Endodermal cell (in vitro differentiated cells): Measurements from ENCODE around the gene RBMS2. TPM values are rescaled to one million over a fixed set of nuclear protein-coding genes. Genes with fewer than 3 reads are reported as not detected.
A peak's percentile ranks its signal among the peaks of the same experiment; 100 is the strongest.
"Not testable (repeated sequence)": the region's sequence is repeated elsewhere in the genome, so short reads cannot be mapped to it uniquely, and the experiment has no call there.

ENCODE experiments used
- DNase-seq: peaks from one replicate; pipeline ENCODE4 v3.0.0-alpha.2; 2017
- H3K27ac ChIP-seq: 2 replicates; pipeline ENCODE4 v1.5.1; 2013; ENCODE audit warnings: mild to moderate bottlenecking, low read depth, low read length, moderate library complexity
- H3K27me3 ChIP-seq: 2 replicates; pipeline ENCODE4 v1.6.1; 2013; ENCODE audit warnings: mild to moderate bottlenecking, low read length, moderate library complexity; ENCODE audit not compliant: insufficient read depth, control insufficient read depth, poor library complexity, severe bottlenecking
- H3K36me3 ChIP-seq: 2 replicates; pipeline ENCODE4 v1.7.0; 2013; ENCODE audit warnings: mild to moderate bottlenecking, low read length, moderate library complexity; ENCODE audit not compliant: control insufficient read depth, insufficient read depth
- H3K4me1 ChIP-seq: one replicate; pipeline ENCODE4 v1.7.0; 2013; ENCODE audit warnings: low read length; ENCODE audit not compliant: control insufficient read depth, insufficient read depth
- H3K4me3 ChIP-seq: 2 replicates; pipeline ENCODE4 v1.5.1; 2013; ENCODE audit warnings: mild to moderate bottlenecking, low read length, moderate library complexity
- H3K9ac ChIP-seq: 2 replicates; pipeline ENCODE4 v1.6.1; 2013; ENCODE audit warnings: mild to moderate bottlenecking, low read length, moderate library complexity; ENCODE audit not compliant: poor library complexity, severe bottlenecking; ENCODE audit errors: extremely low read depth
- H3K9me3 ChIP-seq: 2 replicates; pipeline ENCODE4 v1.6.1; 2013; ENCODE audit warnings: mild to moderate bottlenecking, low read length, moderate library complexity; ENCODE audit not compliant: control insufficient read depth
- H3K27ac Mint-ChIP-seq: 2 replicates; pipeline ENCODE4 v1.8.0; 2020; ENCODE audit warnings: mixed read lengths
- H3K27me3 Mint-ChIP-seq: 2 replicates; pipeline ENCODE4 v1.8.0; 2021; ENCODE audit warnings: mild to moderate bottlenecking, mixed read lengths; ENCODE audit not compliant: insufficient read depth
- H3K36me3 Mint-ChIP-seq: 2 replicates; pipeline ENCODE4 v1.8.0; 2020; ENCODE audit warnings: low read depth, mixed read lengths
- H3K4me1 Mint-ChIP-seq: 2 replicates; pipeline ENCODE4 v1.8.0; 2020; ENCODE audit warnings: mixed read lengths
- H3K4me3 Mint-ChIP-seq: 2 replicates; pipeline ENCODE4 v1.8.0; 2020; ENCODE audit warnings: mild to moderate bottlenecking, moderate library complexity, mixed read lengths
- H3K9me3 Mint-ChIP-seq: 2 replicates; pipeline ENCODE4 v1.8.0; 2020; ENCODE audit warnings: mild to moderate bottlenecking, mixed read lengths
- WGBS, 2 experiments: methylation state at CpG; one replicate each; pipeline versions ENCODE4 v1.1.5 to v1.1.7; 2013; ENCODE audit warnings: missing lambda C conversion rate in 2 of 2, mixed read lengths in 1 of 2; ENCODE audit not compliant: insufficient coverage in 1 of 2, insufficient read length in 1 of 2; 5-methylcytosine and 5-hydroxymethylcytosine counted together
- total RNA-seq, 2 donors: library from RNA; stranded (reverse); fragmentation: NEBNext Ultra II Directional in 1 of 2; extraction: Animal tissue kit (Norgen Biotek cat#: 25700) in 1 of 2; gene quantifications; 2 replicates in 1 of 2; 3 replicates in 1 of 2; pipeline ENCODE4 v1.2.1, GENCODE V29; 2021
- TF ChIP-seq, protein P1 (sequence below): fragments of 200-600 bp; sonication (generic); conservative IDR thresholded peaks from 2 replicates; pipeline ENCODE4 v1.5.0; 2021; ENCODE audit warnings: antibody characterized with exemption, mild to moderate bottlenecking

RBMS2 gene
- total RNA-seq, 2 donors from 2014 or later, result 26.3 to 33.8 TPM

DNA sequence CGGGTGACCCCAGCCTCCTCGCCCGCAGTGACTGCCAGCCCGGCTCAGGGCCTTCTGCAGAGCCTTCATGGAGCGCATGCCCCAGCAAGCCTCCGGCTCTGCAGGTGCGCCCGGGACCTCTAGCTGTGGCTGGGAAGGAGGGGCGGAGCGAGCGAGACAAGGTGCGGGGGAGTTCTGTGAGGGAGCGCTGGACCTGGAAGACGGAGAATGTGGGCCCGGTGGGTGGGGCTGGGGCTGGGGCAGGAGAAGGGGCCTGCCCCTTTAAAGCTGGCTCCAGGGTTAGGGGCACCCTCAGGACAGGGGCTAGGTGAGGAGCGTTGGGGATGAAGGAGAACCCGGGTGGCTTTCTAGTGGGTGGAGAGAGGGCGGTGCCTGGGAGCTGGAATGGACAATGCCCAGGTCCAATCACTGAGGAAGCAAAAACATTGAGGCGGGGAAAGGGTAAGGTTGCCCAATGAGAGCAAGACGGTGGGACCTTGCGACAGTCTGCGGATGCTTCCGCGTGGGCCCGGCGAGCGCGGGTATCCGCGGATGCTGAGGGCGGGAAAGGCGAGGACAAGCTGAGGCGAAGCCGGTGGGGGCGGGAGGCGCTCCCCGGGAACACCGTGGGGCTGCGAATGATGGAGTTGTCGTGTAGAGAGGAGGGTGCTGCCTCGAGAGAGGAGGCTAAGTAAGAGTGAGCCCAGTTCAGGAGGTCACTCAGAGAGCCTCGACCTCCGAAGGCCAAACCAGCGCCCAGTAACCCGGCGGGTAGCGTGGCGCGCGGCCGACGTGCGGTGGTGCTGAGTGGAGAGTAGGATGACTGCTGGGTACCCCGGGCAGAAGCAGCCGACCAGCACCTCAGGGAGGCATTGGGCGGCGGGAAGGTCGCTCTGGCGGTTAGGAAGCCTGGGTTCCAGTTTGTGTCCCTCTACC lies 33.3 kb upstream of the RBMS2 start, which contains the start of gene GLS2:
GLS2 (minus strand) TSS at position 121 of the 915 bp plus-strand sequence; CDS start at position 78, 43 bp downstream.
- no peaks in the 10 kb centered on the region for H3K4me1 Mint-ChIP-seq
- peak within 1 kb of the TSS; percentile 6 for H3K27ac Mint-ChIP-seq
- H3K36me3 ChIP-seq, result no peaks in the 10 kb centered on the region
- no peaks in the 10 kb centered on the region for H3K36me3 Mint-ChIP-seq
- no peak within 1 kb of the TSS for H3K9ac ChIP-seq
- no peaks in the 10 kb centered on the region for H3K4me1 ChIP-seq
- H3K9me3 Mint-ChIP-seq, result peaks cover 15% of the 10 kb centered on the region
- peak within 1 kb of the TSS; percentile 78 for H3K4me3 ChIP-seq
- H3K27me3 Mint-ChIP-seq, result peaks cover 70% of the 10 kb centered on the region
- no peak within 1 kb of the TSS for H3K27ac ChIP-seq
- H3K27me3 ChIP-seq, result peaks cover 66% of the 10 kb centered on the region
- TF ChIP-seq, protein P1, sequence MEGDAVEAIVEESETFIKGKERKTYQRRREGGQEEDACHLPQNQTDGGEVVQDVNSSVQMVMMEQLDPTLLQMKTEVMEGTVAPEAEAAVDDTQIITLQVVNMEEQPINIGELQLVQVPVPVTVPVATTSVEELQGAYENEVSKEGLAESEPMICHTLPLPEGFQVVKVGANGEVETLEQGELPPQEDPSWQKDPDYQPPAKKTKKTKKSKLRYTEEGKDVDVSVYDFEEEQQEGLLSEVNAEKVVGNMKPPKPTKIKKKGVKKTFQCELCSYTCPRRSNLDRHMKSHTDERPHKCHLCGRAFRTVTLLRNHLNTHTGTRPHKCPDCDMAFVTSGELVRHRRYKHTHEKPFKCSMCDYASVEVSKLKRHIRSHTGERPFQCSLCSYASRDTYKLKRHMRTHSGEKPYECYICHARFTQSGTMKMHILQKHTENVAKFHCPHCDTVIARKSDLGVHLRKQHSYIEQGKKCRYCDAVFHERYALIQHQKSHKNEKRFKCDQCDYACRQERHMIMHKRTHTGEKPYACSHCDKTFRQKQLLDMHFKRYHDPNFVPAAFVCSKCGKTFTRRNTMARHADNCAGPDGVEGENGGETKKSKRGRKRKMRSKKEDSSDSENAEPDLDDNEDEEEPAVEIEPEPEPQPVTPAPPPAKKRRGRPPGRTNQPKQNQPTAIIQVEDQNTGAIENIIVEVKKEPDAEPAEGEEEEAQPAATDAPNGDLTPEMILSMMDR, result no peak
- H3K9me3 ChIP-seq, result peaks cover 10% of the 10 kb centered on the region
- peak; percentile 96 for DNase-seq
- H3K4me3 Mint-ChIP-seq, result peak within 1 kb of the TSS; percentile 65
- 26 to 38% methylated on average over 34 to 59 of the region's 59 CpGs for WGBS, 2 experiments

DNA sequence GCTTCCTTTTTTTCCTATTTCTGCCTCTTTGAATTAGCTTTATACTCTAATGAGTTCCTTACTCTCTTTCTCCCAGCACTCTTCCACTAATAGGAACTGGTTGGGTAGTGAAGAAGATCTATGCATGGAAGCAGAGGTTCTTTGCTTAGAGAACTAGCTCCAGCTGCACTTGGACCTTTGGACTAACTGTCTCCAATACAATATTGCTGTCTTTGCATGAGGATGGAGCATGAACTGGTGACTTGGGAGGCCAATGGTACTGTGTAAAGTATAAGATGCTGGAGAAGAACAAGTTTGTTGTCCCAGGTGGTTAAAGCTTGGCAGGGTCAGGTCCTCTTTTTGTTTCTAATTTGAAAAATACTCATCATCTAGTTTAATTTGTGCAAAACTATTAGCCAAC lies 31.3 kb upstream of the RBMS2 start:
- H3K9me3 ChIP-seq, result peaks cover 17% of the 10 kb centered on the region
- H3K27me3 Mint-ChIP-seq, result peaks cover 70% of the 10 kb centered on the region
- H3K27ac ChIP-seq, result no peak overlapping the region
- H3K4me3 Mint-ChIP-seq, result no peak overlapping the region
- no peaks in the 10 kb centered on the region for H3K36me3 Mint-ChIP-seq
- TF ChIP-seq, protein P1, result no peak
- H3K27me3 ChIP-seq, result peaks cover 64% of the 10 kb centered on the region
- no peak overlapping the region for H3K27ac Mint-ChIP-seq
- no peaks in the 10 kb centered on the region for H3K36me3 ChIP-seq
- H3K4me1 Mint-ChIP-seq, result no peaks in the 10 kb centered on the region
- H3K9me3 Mint-ChIP-seq, result peaks cover 27% of the 10 kb centered on the region
- H3K9ac ChIP-seq, result no peak overlapping the region
- H3K4me1 ChIP-seq, result no peaks in the 10 kb centered on the region
- no peak overlapping the region for H3K4me3 ChIP-seq
- DNase-seq, result no peak

DNA sequence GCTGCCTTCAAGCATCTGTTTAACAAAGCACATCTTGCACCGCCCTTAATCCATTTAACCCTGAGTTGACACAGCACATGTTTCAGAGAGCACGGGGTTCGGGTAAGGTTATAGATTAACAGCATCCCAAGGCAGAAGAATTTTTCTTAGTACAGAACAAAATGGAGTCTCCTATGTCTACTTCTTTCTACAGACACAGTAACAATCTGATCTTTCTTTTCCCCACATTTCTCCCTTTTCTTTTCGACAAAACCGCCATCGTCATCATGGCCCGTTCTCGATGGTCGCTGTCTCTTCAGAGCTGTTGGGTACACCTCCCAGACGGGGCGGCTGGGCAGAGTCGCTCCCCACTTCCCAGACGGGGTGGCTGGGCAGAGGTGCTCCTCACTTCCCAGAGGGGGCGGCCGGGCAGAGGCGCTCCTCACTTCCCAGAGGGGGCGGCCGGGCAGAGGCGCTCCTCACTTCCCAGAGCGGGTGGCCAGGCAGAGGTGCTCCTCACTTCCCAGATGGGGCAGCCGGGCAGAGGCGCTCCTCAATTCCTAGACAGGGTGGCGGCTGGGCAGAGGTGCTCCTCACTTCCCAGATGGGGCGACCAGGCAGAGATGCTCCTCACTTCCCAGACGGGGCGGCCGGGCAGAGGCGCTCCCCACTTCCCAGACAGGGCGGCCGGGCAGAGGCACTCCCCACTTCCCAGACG lies 28.1 kb upstream of the RBMS2 start:
- not testable (repeated sequence) for H3K9ac ChIP-seq, H3K4me1 ChIP-seq, H3K4me1 Mint-ChIP-seq, H3K4me3 ChIP-seq, H3K4me3 Mint-ChIP-seq, H3K27ac ChIP-seq, H3K36me3 Mint-ChIP-seq, H3K27ac Mint-ChIP-seq, H3K36me3 ChIP-seq, DNase-seq
- Mint-ChIP-seq H3K27me3 (peaks cover 51% of the 10 kb centered on the region), H3K9me3 (peaks cover 40% of the 10 kb centered on the region)
- Histone ChIP-seq H3K27me3 (peaks cover 34% of the 10 kb centered on the region), H3K9me3 (peaks cover 19% of the 10 kb centered on the region)
- 91% methylated on average over 9 to 31 of the region's 31 CpGs for WGBS, 2 experiments

DNA sequence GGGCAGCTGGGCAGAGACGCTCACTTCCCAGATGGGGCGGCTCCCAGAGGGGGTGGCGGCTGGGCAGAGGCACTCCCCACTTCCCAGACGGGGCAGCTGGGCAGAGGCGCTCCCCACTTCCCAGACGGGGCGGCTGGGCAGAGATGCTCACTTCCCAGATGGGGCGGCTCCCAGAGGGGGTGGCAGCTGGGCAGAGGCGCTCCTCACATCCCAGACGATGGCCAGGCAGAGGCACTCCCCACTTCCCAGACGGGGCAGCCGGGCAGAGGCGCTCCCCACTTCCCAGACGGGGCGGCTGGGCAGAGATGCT lies 27.6 kb upstream of the RBMS2 start:
- H3K4me1 Mint-ChIP-seq, DNase-seq, H3K4me1 ChIP-seq, H3K36me3 ChIP-seq, H3K27ac ChIP-seq, H3K4me3 ChIP-seq, H3K4me3 Mint-ChIP-seq, H3K9ac ChIP-seq, H3K36me3 Mint-ChIP-seq, H3K27ac Mint-ChIP-seq: not testable (repeated sequence)
- H3K27me3 ChIP-seq, result peaks cover 29% of the 10 kb centered on the region
- peaks cover 14% of the 10 kb centered on the region for H3K9me3 ChIP-seq
- Mint-ChIP-seq H3K27me3 (peaks cover 51% of the 10 kb centered on the region), H3K9me3 (peaks cover 35% of the 10 kb centered on the region)
- 80 to 89% methylated on average over 1 to 15 of the region's 15 CpGs for WGBS, 2 experiments

DNA sequence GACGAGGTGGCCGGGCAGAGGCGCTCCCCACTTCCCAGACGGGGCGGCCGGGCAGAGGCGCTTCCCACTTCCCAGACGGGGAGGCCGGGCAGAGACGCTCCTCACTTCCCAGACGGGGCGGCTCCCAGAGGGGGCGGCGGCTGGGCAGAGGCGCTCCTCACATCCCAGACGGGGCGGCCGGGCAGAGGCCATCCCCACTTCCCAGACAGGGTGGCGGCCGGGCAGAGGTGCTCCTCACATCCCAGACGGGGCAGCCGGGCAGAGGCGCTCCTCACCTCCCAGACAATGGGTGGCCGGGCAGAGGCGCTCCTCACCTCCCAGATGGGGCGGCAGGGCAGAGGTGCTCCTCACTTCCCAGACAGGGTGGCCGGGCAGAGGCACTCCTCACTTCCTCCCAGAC lies 27.1 kb upstream of the RBMS2 start:
- H3K36me3 ChIP-seq, H3K4me3 Mint-ChIP-seq, H3K27ac Mint-ChIP-seq, H3K4me1 Mint-ChIP-seq, H3K4me3 ChIP-seq, H3K9ac ChIP-seq, H3K36me3 Mint-ChIP-seq, H3K4me1 ChIP-seq, DNase-seq, H3K27ac ChIP-seq: not testable (repeated sequence)
- H3K27me3 Mint-ChIP-seq, result peaks cover 51% of the 10 kb centered on the region
- WGBS, 2 experiments, result 95 to 96% methylated on average over 4 to 27 of the region's 27 CpGs
- H3K9me3 Mint-ChIP-seq, result peaks cover 35% of the 10 kb centered on the region
- peaks cover 25% of the 10 kb centered on the region for H3K27me3 ChIP-seq
- H3K9me3 ChIP-seq, result peaks cover 14% of the 10 kb centered on the region
